Measurements from ENCODE around the gene GKN1. TPM values are rescaled to one million over a fixed set of nuclear protein-coding genes. Genes with fewer than 3 reads are reported as not detected.

The GKN1 gene
- total and polyA plus RNA-seq, 3 donors from 2014 or later: not detected

- no peaks in the 10 kb centered on the region for H3K9me3 ChIP-seq
- H3K27me3 ChIP-seq: no peaks in the 10 kb centered on the region
- no peak overlapping the region for H3K4me3 ChIP-seq
- H3K4me1 ChIP-seq: no peaks in the 10 kb centered on the region
- H3K36me3 ChIP-seq (ENCODE audit: low read depth, missing control alignments): no peaks in the 10 kb centered on the region
- intact Hi-C loops (cut with DNase I; ENCODE audit: low total_unique reads): no loop called here
- no peak for TF ChIP-seq CTCF (IDR thresholded peaks at IDR 0.05)
- TF ChIP-seq POLR2A (IDR thresholded peaks at IDR 0.05): no peak
- no peak overlapping the region for H3K27ac ChIP-seq
- 74 to 80% methylated on average over 5 of the region's 5 CpGs for WGBS, 2 donors
- no peak for DNase-seq
Measured at GRCh38 chr2:68971591-68972231, 2.7 kb upstream of the GKN1 start.

GRCh38 chr2:68974946-68975665 is 670 bp downstream of the GKN1 start:
- TF ChIP-seq POLR2A (IDR thresholded peaks at IDR 0.05): no peak
- TF ChIP-seq CTCF (IDR thresholded peaks at IDR 0.05): no peak
- no peak for DNase-seq
- Histone ChIP-seq H3K27me3 (no peaks in the 10 kb centered on the region), H3K4me1 (no peaks in the 10 kb centered on the region), H3K4me3 (no peak overlapping the region), H3K9me3 (no peaks in the 10 kb centered on the region), H3K27ac (no peak overlapping the region), H3K36me3 (ENCODE audit: low read depth, missing control alignments) (no peaks in the 10 kb centered on the region)
- intact Hi-C loops (cut with DNase I; ENCODE audit: low total_unique reads): no loop called here
- WGBS, 2 donors: 58 to 69% methylated on average over 9 of the region's 9 CpGs

- no peak overlapping the region for H3K4me3 ChIP-seq
- no peaks in the 10 kb centered on the region for H3K9me3 ChIP-seq
- intact Hi-C loops (cut with DNase I; ENCODE audit: low total_unique reads): no loop called here
- DNase-seq: no peak
- H3K27me3 ChIP-seq: no peaks in the 10 kb centered on the region
- H3K4me1 ChIP-seq: no peaks in the 10 kb centered on the region
- no peak overlapping the region for H3K27ac ChIP-seq
- no peaks in the 10 kb centered on the region for H3K36me3 ChIP-seq (ENCODE audit: low read depth, missing control alignments)
- TF ChIP-seq POLR2A (IDR thresholded peaks at IDR 0.05): no peak
- TF ChIP-seq CTCF (IDR thresholded peaks at IDR 0.05): no peak
- WGBS, 2 donors: 95 to 97% methylated on average over 2 of the region's 2 CpGs
Measured at GRCh38 chr2:68975844-68976243, 1.4 kb downstream of the GKN1 start.

GRCh38 chr2:68977453-68977852 is 3.0 kb downstream of the GKN1 start:
- TF ChIP-seq CTCF (IDR thresholded peaks at IDR 0.05) (no peak), POLR2A (IDR thresholded peaks at IDR 0.05) (no peak)
- H3K4me3 ChIP-seq: no peak overlapping the region
- H3K36me3 ChIP-seq (ENCODE audit: low read depth, missing control alignments): no peaks in the 10 kb centered on the region
- H3K4me1 ChIP-seq: no peaks in the 10 kb centered on the region
- no peaks in the 10 kb centered on the region for H3K27me3 ChIP-seq
- H3K9me3 ChIP-seq: no peaks in the 10 kb centered on the region
- 79 to 91% methylated on average over 4 of the region's 4 CpGs for WGBS, 2 donors
- H3K27ac ChIP-seq: no peak overlapping the region
- no peak for DNase-seq
- intact Hi-C loops (cut with DNase I; ENCODE audit: low total_unique reads): no loop called here

- H3K36me3 ChIP-seq (ENCODE audit: low read depth, missing control alignments): no peaks in the 10 kb centered on the region
- TF ChIP-seq CTCF (IDR thresholded peaks at IDR 0.05): no peak
- TF ChIP-seq POLR2A (IDR thresholded peaks at IDR 0.05): no peak
- 74 to 75% methylated on average over 3 of the region's 3 CpGs for WGBS, 2 donors
- H3K4me1 ChIP-seq: no peaks in the 10 kb centered on the region
- H3K4me3 ChIP-seq: no peak overlapping the region
- DNase-seq: no peak
- H3K9me3 ChIP-seq: no peaks in the 10 kb centered on the region
- H3K27ac ChIP-seq: no peak overlapping the region
- intact Hi-C loops (cut with DNase I; ENCODE audit: low total_unique reads): no loop called here
- H3K27me3 ChIP-seq: no peaks in the 10 kb centered on the region
Measured at GRCh38 chr2:68978098-68978497, 3.7 kb downstream of the GKN1 start.
